GF-D8 (cell line): Measurements from ENCODE around the gene SLC13A3.

Source experiments
- DNase-seq: peaks from one replicate; lab custom pipeline; 2025; lab: John Stamatoyannopoulos, UW

SLC13A3 gene

DNA sequence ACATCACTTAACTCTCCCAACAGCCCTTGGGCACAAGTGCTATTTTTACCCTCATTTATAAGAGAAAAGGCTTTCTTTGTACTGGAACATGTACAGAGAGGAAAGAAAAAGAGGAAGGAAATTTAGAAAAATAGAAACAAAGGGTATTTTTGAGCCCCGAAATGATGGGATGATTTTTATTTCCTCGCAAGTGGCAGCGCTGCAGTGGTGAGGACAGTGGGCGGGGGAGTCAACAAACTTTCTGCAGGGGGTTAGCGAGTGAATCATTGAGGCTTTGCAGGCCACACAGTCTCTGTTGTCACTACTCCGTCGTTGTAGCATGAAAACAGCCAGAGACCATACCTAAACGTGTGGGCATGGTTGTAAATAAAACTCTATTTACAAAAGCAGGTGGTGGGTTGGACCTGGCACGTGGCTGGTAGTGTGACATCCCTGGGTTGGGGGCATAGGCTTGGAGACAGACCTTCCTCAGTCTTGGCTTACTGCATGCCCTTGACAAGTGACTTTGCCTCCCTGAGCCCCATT, 75.3 kb downstream of the SLC13A3 start:
- DNase-seq: no peak

DNA sequence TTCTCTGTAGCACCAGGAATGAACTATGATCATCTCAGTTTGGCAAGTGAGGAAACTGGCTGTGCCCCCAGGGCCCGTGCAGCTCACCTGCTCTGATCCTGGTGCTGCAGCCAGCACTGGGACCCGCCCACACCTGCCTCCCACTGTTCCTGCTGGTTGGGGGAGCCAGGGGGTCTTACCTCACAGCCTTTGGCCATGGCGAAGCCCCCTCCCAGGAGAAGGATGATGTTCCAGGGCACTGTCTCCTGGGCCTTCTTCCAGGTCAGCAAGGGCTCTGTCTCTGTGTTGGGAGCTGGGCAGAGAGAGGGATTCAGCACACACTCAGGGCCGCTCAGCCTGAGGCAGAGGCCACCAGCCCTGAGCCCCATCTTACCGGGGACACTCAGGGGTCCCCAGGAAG, 75.9 kb downstream of the SLC13A3 start:
- no peak for DNase-seq

DNA sequence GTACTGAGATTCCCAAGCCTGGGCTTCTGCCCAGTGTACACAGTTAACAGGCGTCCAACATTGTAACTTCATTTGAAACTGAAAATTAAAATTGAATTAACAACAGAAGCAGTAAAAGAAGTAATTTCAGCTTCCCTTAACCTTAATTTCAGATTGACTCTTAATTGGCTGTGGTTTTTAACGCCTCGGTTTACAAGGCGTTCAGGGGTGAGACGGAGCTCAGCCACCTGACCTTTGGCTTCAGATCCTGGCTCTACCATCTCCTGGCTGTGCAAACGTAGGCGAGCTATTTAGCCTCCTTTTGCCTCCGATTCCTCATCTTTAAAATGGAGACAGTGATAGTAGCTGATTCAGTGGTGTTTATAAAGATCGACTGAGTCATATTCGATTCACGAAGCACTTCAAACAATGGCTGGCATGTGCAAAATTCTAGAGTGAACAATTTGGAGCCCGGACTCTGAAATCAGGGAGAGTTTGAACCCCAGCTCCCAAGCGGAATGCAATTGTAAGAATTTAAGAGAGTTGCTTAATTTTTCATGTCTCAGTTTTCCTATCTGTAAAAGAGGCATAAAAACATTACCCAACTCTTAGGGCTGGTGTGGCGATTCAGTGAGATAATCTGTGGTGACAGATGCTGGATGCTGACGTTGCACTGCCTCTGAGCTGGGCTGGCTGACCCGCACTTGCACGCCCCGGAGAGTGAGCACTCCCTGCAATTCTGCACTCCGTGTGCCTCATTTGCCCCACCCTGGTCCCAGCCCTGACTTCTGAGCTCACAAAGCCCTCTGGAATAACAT, 77.3 kb downstream of the SLC13A3 start:
- DNase-seq: no peak

- no peak for DNase-seq
Measured at GRCh38 chr20:46573234-46573633, 78.0 kb downstream of the SLC13A3 start.

GRCh38 chr20:46572790-46573189, 78.5 kb downstream of the SLC13A3 start:
- no peak for DNase-seq

DNA sequence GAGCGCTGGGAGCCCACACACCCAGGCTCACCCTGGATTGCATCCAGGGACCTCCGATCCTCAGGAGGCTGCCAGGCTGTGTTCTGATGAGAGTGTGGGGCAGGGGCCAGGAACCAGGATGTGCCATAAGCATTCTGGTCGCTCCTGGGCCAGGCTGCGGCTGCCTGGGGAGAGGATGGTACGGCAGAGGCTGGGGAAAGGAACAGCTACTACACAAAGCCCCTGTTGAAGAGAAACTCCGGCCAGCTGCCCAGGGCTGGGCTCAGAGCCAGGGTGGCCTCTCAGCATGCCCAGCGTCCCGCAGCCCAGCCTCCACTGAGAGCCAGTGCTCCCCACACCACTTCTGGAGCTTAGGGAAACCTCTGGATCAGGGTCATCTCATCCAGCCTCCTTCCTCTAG, 79.1 kb downstream of the SLC13A3 start:
- no peak for DNase-seq

- no peak for DNase-seq
Measured at GRCh38 chr20:46571418-46571817, 79.8 kb downstream of the SLC13A3 start.

GRCh38 chr20:46570956-46571355, 80.3 kb downstream of the SLC13A3 start:
- no peak for DNase-seq

DNA sequence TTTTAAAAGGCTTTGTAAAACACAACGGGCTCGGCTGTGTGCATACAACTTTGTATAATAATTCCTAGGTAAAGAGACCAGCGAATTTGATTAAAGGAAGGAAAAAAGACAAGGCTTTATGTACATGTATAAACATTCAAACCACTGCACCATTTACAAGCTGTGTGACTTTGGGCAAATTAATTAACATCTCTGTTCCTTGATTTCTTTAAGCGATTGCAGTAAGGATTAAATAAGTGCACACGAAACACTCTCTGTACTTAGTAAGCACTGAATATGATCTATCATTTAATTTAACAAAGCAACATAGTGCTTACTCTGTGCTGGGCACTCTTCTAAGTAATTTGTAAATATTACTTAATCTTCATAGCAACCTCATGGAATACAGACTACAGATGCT, 81.3 kb downstream of the SLC13A3 start:
- no peak for DNase-seq

DNA sequence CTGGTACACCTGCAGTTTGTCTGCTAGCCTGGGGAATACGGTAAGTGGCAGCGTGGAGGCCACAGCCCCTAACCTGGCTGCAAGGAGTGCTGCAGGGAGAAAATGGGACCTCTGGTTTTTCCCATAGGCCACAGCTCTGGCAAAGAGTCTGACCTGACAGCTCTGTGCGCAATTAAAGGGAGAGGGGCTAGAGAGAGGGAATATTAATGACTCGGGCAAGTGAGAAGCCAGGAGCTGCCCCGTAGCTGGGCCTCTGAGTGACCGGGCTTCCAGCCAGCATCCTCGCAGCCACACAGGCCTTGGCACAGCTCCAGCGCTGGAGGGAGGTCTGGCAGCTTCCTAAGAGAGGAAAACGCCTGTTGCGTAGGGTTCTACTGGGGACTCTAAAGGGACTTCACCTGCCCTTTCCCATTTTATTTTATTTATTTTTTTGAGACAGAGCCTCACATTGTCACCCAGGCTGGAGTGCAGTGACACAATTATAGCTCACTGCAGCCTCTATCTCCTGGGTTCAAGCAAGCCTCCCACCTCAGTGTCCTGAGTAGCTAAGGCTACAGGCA, 82.6 kb downstream of the SLC13A3 start:
- no peak for DNase-seq

DNA sequence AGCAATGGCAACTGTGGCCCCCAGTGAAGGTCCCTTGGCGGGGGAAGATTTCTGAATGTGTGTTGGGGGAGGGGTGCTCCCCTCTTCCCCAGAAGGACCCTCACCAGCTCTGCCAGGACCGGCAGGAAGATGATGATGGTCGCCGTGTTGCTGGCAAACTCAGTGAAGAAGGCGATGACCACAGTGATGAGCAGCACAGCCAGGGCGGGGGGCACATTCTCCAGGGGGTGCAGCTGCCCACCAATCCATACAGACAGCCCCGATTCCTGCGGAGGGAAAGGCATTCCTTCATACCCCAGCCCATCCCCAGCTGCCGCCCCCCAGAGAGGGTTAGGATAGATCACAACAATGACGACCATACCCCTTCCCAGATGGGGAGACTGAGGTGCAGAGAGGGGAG, 85.1 kb downstream of the SLC13A3 start:
- no peak for DNase-seq

GRCh38 chr20:46564241-46564957, 86.9 kb downstream of the SLC13A3 start:
- DNase-seq: no peak

GRCh38 chr20:46563860-46564221, 87.4 kb downstream of the SLC13A3 start:
- no peak for DNase-seq

GRCh38 chr20:46563170-46563859, 87.9 kb downstream of the SLC13A3 start:
- no peak for DNase-seq

GRCh38 chr20:46562373-46563169, 88.7 kb downstream of the SLC13A3 start:
- DNase-seq: no peak

DNA sequence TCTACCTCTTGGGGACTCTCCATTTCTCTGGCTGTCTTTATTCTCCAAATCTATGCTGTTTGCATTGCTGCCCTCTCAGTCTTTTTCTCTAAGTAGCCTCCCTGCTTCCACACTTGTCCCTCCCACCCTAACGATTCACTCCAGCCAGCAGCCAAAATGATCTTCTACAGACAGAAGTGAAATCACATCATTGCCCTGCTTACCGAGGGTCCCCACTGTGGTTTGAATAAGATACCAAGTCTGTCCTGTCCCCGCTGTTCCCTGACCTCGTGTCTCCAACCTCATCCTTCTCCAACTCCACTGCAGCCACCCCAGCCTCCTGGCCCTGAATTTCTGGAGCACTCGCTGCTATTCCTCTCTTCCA, 89.3 kb downstream of the SLC13A3 start:
- DNase-seq: no peak

DNA sequence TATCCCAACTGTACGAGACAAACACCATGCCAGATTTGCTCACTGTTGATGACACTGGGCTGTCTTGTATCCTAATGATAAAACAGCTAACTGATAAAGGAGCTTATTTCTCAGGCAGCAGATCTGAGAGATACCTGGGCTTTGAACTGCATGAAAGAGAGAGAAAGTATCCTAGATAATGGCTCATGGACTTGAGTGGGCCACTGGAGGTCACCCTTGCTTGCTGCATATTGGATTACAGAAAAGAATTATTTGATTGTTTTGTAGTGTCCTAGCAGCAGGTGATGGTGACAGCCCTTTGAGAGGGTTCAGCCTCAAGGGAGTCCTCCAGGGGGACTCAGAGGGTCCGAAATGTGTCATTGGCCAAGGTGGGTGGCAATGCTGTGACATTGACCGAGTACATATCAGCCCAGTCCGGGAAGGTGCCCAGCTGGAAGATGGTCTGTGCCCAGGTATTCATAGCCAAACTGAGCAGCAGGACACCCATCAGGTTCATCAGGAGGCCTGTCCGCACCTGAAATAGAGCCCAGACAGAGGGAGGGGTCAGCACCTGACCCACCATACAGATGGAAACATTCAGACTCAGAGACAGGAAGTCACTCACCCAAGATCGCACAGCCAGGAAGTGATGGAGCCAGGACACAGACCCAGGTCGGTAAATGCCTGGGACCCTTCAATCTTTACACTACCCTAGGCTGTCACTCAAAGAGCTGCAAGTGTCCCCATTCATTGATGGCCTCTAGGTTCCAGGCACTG, 91.4 kb downstream of the SLC13A3 start:
- no peak for DNase-seq

- DNase-seq: no peak
Measured at GRCh38 chr20:46559001-46559400, 92.3 kb downstream of the SLC13A3 start.

DNA sequence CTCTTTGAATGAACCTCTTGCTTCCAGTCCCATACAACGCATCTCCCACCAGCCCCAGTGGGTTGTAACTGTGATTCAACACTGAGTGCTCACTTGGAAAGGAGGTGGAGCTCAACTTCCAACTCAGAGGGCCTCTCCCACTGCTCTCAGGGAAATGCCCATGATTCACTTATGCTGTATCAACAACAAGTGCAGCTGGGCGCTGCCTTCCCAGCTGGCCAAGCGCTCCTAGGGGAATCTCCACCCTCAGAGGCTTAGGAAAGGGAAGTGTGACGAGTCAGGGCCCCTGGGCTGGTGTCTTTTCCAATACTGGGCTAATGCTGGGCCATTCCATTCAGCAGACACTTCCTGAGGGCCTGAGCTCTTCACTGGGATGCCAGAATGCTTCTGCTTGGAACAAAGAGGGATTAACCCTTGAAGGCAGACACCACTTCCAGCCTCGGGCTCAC, 92.7 kb downstream of the SLC13A3 start:
- DNase-seq: no peak

DNA sequence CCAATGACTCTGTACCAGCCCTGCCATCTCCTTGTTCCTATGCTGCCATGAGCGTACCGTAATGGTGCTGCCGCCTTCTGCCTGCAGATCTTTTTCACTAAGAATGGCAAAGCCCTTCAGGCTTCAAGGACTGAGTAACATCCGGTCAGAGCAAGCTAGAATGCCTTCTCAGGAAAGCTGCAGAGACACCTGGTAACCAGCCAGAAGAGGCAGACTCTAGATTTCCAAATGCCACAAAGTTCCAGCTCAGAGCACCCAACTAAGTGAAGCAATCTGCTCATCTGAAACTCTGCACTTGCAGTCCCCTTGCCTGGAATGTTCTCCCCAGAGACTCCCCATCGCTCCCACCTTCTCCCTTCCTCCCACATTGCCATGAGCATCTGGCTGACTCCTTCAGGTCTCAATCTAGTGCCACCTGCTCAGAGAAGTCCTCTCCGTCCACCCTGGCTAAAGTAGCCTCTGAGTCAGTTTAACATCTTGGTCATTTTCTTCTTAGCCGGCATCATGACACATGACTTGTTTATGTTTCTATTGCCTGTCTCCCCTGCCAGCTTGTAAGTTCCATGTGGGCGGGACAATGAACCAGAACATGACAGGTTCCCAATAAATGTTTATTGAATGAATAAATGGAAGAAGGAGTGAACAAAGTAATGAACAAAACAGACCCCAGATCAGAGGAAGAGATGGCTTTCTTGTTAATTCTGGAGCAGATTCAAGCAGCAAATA, 93.9 kb downstream of the SLC13A3 start:
- no peak for DNase-seq
